22Rv1 (cell line): ENCODE data around the gene GALNT18.

Experiments
- H3K27ac ChIP-seq: fragments of 450-650 bp; 2 replicates; pipeline ENCODE4 v1.5.1; 2017
- ZFX ChIP-seq: fragments of 450-650 bp; IDR thresholded peaks from 2 replicates; pipeline ENCODE4 v1.6.1; 2017; ENCODE audit warnings: antibody characterized with exemption, borderline replicate concordance
- TF ChIP-seq, protein P1 (sequence below): fragments of 450-650 bp; IDR thresholded peaks from 2 replicates; pipeline ENCODE4 v1.5.1; 2017; ENCODE audit warnings: mild to moderate bottlenecking

GALNT18 gene

GRCh38 chr11:11250470-11250869, 371.3 kb downstream of the GALNT18 start:
- H3K27ac ChIP-seq = no peak overlapping the region
- TF ChIP-seq, protein P1, sequence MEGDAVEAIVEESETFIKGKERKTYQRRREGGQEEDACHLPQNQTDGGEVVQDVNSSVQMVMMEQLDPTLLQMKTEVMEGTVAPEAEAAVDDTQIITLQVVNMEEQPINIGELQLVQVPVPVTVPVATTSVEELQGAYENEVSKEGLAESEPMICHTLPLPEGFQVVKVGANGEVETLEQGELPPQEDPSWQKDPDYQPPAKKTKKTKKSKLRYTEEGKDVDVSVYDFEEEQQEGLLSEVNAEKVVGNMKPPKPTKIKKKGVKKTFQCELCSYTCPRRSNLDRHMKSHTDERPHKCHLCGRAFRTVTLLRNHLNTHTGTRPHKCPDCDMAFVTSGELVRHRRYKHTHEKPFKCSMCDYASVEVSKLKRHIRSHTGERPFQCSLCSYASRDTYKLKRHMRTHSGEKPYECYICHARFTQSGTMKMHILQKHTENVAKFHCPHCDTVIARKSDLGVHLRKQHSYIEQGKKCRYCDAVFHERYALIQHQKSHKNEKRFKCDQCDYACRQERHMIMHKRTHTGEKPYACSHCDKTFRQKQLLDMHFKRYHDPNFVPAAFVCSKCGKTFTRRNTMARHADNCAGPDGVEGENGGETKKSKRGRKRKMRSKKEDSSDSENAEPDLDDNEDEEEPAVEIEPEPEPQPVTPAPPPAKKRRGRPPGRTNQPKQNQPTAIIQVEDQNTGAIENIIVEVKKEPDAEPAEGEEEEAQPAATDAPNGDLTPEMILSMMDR = no peak

- no peak for TF ChIP-seq ZFX
- TF ChIP-seq, protein P1 = no peak
- no peak overlapping the region for H3K27ac ChIP-seq
Measured at GRCh38 chr11:11247576-11247975, 374.2 kb downstream of the GALNT18 start.

GRCh38 chr11:11247086-11247485, 374.7 kb downstream of the GALNT18 start:
- TF ChIP-seq, protein P1 = no peak
- TF ChIP-seq ZFX = no peak
- H3K27ac ChIP-seq = no peak overlapping the region

DNA sequence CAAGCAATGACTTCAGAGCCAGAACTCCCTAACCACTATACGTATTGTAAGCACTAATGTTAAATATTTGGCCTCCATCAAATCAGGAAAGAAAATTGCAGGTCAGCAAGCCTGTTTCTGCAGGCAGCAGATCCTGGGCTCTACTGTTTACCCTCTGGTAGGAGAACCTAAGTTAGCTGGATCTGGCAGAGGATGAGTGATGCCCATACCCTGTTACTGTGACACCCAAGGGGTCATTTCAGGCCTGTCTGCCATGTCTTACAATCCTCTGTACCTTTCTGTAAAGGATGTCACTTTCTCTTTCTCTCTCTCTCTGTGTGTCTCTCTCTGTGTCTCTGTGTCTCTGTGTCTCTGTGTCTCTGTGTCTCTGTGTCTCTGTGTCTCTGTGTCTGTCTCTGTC, 375.6 kb downstream of the GALNT18 start:
- H3K27ac ChIP-seq = no peak overlapping the region
- TF ChIP-seq ZFX = no peak
- TF ChIP-seq, protein P1 = no peak

DNA sequence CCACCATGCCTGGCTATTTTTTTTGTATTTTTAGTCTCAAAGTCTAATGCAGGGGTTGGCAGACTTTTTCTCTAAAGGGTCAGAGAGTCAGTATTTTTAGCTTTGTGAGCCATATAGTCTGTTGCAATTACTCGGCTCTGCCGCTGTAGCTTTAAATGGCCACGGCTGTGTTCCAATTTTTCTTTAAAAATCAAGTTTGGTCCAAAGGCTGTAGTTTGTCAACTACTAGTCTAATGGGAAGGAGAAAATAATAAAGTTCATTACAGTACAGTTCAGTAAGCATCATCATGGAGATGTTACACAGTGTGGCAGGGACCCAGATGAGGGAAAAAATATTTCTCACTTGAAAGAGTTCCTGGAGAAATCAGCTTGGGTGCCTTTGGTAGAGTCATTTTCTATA, 376.4 kb downstream of the GALNT18 start:
- TF ChIP-seq, protein P1 = no peak
- no peak for TF ChIP-seq ZFX
- H3K27ac ChIP-seq = no peak overlapping the region

DNA sequence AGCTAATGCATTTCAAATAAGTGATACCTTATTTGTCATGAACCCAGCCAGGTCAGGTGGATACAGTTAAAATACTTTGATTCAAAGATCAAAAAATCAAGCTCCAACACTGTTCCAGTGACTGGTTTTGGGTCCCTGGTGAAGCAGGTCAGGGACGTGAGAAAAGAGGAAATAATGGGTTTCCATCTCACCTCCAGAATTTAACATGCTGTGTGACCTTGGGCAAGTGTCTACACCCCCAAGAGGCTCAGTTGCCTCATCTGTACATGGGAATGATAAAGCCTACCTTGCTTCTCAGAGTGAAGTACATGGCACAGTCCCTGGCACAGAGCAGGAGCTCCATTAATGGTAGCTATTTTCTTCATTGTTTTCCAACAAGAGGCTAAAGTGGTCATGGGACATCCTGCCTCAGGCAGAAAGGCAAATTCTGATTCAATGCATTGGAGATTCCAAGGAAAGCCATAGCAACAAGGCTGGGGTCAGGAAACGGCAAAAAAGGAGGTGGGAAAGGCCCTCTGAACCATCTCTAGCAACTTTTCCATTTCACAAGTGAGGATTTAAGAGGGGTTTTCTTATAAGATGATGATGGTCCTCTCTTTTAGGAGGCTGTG, 377.2 kb downstream of the GALNT18 start:
- no peak overlapping the region for H3K27ac ChIP-seq
- TF ChIP-seq ZFX = no peak
- TF ChIP-seq, protein P1 = no peak

DNA sequence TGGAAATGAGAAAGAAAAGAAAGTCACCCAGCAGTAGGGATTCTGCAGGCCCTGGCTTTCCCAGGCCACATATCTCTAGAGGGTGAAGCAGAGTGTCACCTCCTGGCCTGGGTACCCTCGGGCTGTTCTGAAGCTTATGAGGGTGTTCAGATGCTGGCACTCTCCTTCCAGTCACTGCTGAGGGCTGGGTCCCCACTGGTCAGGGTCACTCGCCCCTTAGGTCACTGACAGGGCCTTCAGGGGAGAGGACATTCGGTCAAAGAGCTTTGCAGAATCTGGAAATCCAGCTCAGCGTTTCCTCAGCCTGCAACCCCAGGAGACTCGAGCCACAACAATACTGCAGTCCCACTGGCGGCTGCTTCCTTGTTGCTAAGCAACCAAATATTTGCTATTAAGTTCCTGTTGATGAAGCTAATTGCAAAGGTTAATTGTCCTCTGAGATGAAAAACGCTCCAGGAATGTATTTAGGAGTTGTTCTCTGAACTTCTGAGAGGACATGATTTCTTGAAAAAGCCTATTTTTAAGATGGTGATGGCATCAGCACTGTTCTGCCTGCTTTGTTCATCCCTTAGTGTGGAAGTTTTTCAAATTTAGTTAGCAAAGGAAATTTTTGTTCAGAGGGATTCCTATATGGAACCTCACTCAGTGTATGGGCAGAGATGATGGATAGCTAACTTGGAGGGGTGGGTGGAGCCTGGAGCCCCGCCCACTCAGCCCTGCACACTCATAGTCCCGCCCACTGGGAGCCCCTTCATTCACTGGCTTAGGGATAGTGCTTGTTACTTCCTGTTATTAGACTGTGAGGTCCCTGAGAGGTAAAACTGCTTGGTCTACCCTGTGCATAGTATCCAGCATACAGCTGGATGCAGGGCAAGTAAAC, 378.0 kb downstream of the GALNT18 start:
- no peak overlapping the region for H3K27ac ChIP-seq

More for the DNA sequence above, 378.0 kb downstream of the GALNT18 start:
- TF ChIP-seq, protein P1 = no peak
- TF ChIP-seq ZFX = no peak
